Stomach smooth muscle (tissue), 2 donors: ENCODE results near the gene PGS1.

Experiments
- H3K27ac ChIP-seq: one replicate; pipeline ENCODE4 v1.7.0; 2013; ENCODE audit warnings: mild to moderate bottlenecking, low read length, inconsistent platforms
- H3K27me3 ChIP-seq, 2 donors: one replicate each; pipeline ENCODE4 v1.7.0; 2013; ENCODE audit warnings: low read length in 2 of 2; ENCODE audit not compliant: insufficient read depth in 2 of 2, control insufficient read depth in 1 of 2
- H3K36me3 ChIP-seq, 2 donors: one replicate each; pipeline ENCODE4 v1.7.0; 2013; ENCODE audit warnings: low read length in 2 of 2; ENCODE audit not compliant: control insufficient read depth in 2 of 2, insufficient read depth in 2 of 2
- H3K4me1 ChIP-seq: one replicate; pipeline ENCODE4 v1.7.0; 2013; ENCODE audit warnings: low read length; ENCODE audit not compliant: control insufficient read depth, insufficient read depth
- H3K4me3 ChIP-seq, 2 donors: one replicate each; pipeline ENCODE4 v1.7.0; 2013; ENCODE audit warnings: low read length in 2 of 2
- H3K9ac ChIP-seq, 2 donors: one replicate each; pipeline ENCODE4 v1.7.0; 2013; ENCODE audit warnings: low read length in 2 of 2, mild to moderate bottlenecking in 1 of 2
- H3K9me3 ChIP-seq, 2 donors: one replicate each; pipeline ENCODE4 v1.7.0; 2013; ENCODE audit warnings: low read length in 2 of 2; ENCODE audit not compliant: control insufficient read depth in 2 of 2
- donor health status: healthy.
- donor health status: Pancreatic carcinoma.

The PGS1 gene

DNA sequence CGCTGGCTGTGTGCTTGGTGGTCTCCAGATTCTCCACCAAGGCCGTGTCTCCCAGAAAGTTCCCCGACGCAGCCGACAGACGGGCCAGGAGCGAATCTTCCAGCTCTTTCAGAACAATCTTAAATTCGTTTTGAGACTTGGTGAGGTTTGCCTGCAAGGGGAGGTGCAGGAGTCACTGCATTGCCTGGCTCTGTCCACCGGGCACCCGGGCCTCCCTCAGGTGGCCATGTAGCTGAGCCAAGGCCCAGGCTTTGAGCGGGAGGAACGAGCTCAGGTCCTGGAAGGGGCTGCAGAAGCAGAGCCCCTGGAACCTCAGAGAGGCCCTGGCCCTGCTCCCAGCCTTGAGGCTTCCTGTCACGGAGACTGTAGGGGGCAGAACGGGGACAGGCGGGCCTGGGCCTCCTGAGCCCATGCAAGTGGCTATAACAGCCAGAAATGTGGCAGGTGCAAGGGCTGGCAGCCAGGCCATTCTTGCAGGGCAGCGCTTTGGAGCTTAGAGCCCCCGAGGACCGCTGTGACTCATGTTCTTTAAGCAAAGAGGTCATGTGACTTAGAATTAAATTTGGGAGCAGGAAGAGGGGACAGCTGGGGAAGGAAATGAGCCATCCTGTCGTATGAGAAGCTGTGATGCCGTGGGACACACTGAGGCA lies 72.4 kb downstream of the PGS1 start:
- no peak overlapping the region for H3K4me3 ChIP-seq
- no peak overlapping the region for H3K27ac ChIP-seq
- H3K4me1 ChIP-seq = no peaks in the 10 kb centered on the region
- H3K36me3 ChIP-seq = no peaks in the 10 kb centered on the region
- H3K9ac ChIP-seq = no peak overlapping the region
- no peaks in the 10 kb centered on the region for H3K9me3 ChIP-seq
- H3K27me3 ChIP-seq = no peaks in the 10 kb centered on the region

GRCh38 chr17:78451753-78452152 lies 73.3 kb downstream of the PGS1 start:
- Histone ChIP-seq H3K4me1 (no peaks in the 10 kb centered on the region), H3K9ac (no peak overlapping the region), H3K9me3 (no peaks in the 10 kb centered on the region), H3K27me3 (no peaks in the 10 kb centered on the region), H3K27ac (no peak overlapping the region), H3K36me3 (no peaks in the 10 kb centered on the region), H3K4me3 (no peak overlapping the region)

GRCh38 chr17:78454346-78454745 lies 75.9 kb downstream of the PGS1 start:
- no peak overlapping the region for H3K27ac ChIP-seq
- no peaks in the 10 kb centered on the region for H3K9me3 ChIP-seq
- no peak overlapping the region for H3K9ac ChIP-seq
- no peaks in the 10 kb centered on the region for H3K4me1 ChIP-seq
- no peak overlapping the region for H3K4me3 ChIP-seq
- H3K36me3 ChIP-seq = no peaks in the 10 kb centered on the region
- H3K27me3 ChIP-seq = no peaks in the 10 kb centered on the region

DNA sequence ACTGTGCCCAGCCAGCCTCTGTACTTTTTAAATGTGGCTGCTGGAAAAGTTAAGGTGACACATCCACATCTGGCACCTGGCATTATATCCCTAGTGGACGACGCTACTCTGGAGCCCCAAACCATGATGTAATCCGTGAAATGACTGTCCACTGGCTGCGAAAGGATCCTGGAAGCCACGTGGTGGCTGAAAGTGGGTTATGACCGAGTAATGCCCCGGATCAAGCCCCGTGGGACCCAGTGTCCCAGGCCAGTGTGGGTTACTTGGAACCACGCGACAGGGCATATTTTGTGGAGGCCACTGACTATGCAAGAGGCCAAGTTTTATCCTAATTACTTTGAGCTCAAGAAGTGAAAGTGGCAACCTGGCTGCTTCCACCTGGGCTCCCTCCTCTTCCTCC lies 79.6 kb downstream of the PGS1 start:
- H3K9ac ChIP-seq = no peak overlapping the region
- H3K27ac ChIP-seq = no peak overlapping the region
- no peaks in the 10 kb centered on the region for H3K36me3 ChIP-seq
- no peak overlapping the region for H3K4me3 ChIP-seq
- no peaks in the 10 kb centered on the region for H3K4me1 ChIP-seq
- H3K9me3 ChIP-seq = no peaks in the 10 kb centered on the region
- H3K27me3 ChIP-seq = no peaks in the 10 kb centered on the region

- no peaks in the 10 kb centered on the region for H3K4me1 ChIP-seq
- H3K4me3 ChIP-seq = no peak overlapping the region
- H3K9me3 ChIP-seq = no peaks in the 10 kb centered on the region
- no peak overlapping the region for H3K9ac ChIP-seq
- no peak overlapping the region for H3K27ac ChIP-seq
- no peaks in the 10 kb centered on the region for H3K27me3 ChIP-seq
- H3K36me3 ChIP-seq = no peaks in the 10 kb centered on the region
Observed at GRCh38 chr17:78458736-78459335, 80.4 kb downstream of the PGS1 start.

- H3K4me3 ChIP-seq = no peak overlapping the region
- H3K9me3 ChIP-seq = no peaks in the 10 kb centered on the region
- H3K27me3 ChIP-seq = no peaks in the 10 kb centered on the region
- no peaks in the 10 kb centered on the region for H3K36me3 ChIP-seq
- no peak overlapping the region for H3K9ac ChIP-seq
- no peak overlapping the region for H3K27ac ChIP-seq
- H3K4me1 ChIP-seq = no peaks in the 10 kb centered on the region
Observed at GRCh38 chr17:78459696-78460095, 81.2 kb downstream of the PGS1 start.

GRCh38 chr17:78460176-78460675 lies 81.8 kb downstream of the PGS1 start:
- Histone ChIP-seq H3K36me3 (no peaks in the 10 kb centered on the region), H3K4me1 (no peaks in the 10 kb centered on the region), H3K9ac (no peak overlapping the region), H3K27me3 (no peaks in the 10 kb centered on the region), H3K9me3 (no peaks in the 10 kb centered on the region), H3K27ac (no peak overlapping the region), H3K4me3 (no peak overlapping the region)

DNA sequence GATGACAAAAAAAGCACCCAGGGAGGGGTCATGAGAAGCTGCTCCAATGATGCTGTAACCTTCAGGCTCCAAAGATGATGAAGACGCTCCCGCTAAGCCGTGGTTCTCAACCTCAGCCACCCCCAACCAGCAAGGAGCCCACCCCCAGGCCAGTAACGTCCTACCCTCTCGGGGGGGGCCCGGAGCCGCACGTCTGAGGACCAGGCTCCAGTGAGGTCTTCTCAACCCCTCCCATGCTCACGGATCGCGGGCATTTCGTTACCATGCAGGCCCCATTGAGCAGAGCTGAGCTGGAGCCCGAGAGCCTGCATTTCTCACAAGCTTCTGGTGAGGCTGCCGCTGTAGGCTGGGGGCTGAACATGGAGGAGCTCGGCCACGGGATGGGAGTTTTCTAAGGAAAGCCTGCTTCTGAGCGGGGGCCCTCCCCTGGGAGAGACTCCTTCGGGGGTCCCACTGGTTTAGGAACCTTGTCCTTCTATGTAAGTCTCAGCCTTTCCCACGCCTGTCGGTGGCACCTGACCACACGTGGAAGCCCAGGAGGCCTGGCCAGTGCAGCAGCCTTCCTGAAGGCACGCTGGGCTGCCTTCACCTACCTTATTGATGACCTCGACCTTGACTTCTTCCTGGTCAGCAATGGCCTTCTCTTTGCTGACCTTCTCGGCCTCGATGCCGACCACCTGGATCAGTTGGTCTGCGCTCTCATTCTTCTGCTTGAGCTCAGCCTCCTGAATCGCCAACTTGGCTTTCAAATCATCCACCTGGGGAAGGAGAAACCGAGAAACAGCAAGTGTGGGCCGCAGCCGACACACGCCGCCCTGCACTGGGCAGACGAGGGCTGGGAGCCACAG lies 82.7 kb downstream of the PGS1 start:
- Histone ChIP-seq H3K4me3 (no peak overlapping the region), H3K36me3 (no peaks in the 10 kb centered on the region), H3K4me1 (no peaks in the 10 kb centered on the region), H3K27ac (no peak overlapping the region), H3K9me3 (no peaks in the 10 kb centered on the region), H3K9ac (no peak overlapping the region), H3K27me3 (no peaks in the 10 kb centered on the region)

DNA sequence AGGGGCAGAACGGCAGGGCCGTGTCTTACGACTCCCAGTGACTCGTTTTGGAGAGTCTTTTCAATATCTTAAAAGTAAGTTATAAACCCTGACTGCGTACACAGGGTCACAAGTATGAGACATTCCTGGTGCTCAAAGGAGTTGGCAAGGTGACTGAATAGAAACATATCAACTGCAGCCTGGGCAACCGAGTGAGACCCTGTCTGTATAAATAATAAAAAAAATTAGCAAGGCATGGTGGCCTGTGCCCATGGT lies 83.3 kb downstream of the PGS1 start:
- H3K4me3 ChIP-seq = no peak overlapping the region

GRCh38 chr17:78462148-78462547 lies 83.7 kb downstream of the PGS1 start:
- no peak overlapping the region for H3K27ac ChIP-seq
- no peaks in the 10 kb centered on the region for H3K27me3 ChIP-seq
- no peak overlapping the region for H3K9ac ChIP-seq

More for the DNA sequence above, 83.3 kb downstream of the PGS1 start:
- Histone ChIP-seq H3K36me3 (no peaks in the 10 kb centered on the region), H3K9me3 (no peaks in the 10 kb centered on the region), H3K27ac (no peak overlapping the region), H3K4me1 (no peaks in the 10 kb centered on the region), H3K27me3 (no peaks in the 10 kb centered on the region), H3K9ac (no peak overlapping the region)

More at GRCh38 chr17:78462148-78462547, 83.7 kb downstream of the PGS1 start:
- Histone ChIP-seq H3K4me3 (no peak overlapping the region), H3K9me3 (no peaks in the 10 kb centered on the region), H3K36me3 (no peaks in the 10 kb centered on the region), H3K4me1 (no peaks in the 10 kb centered on the region)
